Measurements from ENCODE around the gene ATP2C1.
"Not testable (repeated sequence)": the region's sequence is repeated elsewhere in the genome, so short reads cannot be mapped to it uniquely, and the experiment has no call there.

The ATP2C1 gene

GRCh38 chr3:130991126-130991525, 97.2 kb downstream of the ATP2C1 start:
- DNase-seq, result no peak

GRCh38 chr3:130992344-130992743, 98.5 kb downstream of the ATP2C1 start:
- no peak for DNase-seq

GRCh38 chr3:130997289-130997688, 103.4 kb downstream of the ATP2C1 start:
- DNase-seq, result peak; percentile 10

DNA sequence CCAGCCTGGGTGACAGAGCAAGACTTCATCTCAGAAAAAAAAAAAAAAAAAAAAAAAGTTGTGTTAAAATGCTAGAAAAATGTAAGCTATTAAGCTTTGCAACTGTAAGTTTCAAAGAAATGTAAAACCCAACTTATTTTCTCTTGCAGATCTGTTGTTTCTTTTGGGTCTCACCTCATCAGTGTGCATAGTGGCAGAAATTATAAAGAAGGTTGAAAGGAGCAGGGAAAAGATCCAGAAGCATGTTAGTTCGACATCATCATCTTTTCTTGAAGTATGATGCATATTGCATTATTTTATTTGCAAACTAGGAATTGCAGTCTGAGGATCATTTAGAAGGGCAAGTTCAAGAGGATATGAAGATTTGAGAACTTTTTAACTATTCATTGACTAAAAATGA, 107.2 kb downstream of the ATP2C1 start:
- DNase-seq, result no peak

DNA sequence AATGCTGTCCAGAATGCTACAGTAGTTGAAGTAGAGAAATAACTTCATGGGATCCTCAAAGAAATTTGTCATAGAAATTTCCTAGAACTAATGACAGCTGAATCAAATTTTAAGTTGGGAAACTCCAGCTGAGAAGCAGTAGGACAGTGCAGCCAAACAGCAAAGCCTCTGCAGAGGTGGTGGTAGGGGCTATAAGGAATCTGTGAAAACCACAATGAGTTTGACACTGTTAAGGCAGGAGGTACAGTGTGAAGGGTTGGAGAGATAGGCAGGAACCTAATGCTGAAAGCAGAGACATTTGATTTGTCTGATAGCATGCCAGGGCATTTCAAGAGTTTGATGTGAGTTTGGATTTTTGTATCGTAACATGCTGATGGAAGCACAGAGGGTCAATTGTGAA, 110.7 kb downstream of the ATP2C1 start:
- DNase-seq, result no peak

DNA sequence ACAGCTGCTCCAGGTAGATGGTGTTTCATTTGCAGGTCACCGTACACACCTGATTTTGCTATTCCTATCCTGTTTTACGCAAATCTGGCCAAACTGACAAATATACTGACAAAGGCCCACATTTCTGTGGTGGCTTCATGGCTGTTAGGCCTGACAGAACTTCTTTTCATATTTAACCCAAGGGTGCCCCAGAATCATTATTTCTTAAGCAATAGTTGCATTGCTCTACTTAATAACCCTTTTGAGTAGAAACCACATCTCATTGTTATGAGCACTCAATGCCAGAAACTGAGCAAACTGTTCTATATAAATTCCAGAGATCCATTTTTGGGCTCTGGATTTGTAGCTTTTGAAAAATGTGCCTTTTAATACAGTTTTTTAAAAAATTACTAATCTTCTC, 113.4 kb downstream of the ATP2C1 start:
- no peak for DNase-seq

- DNase-seq, result peak; percentile 13
These were observed 113.9 kb downstream of the ATP2C1 start for GRCh38 chr3:131007782-131008181.

DNA sequence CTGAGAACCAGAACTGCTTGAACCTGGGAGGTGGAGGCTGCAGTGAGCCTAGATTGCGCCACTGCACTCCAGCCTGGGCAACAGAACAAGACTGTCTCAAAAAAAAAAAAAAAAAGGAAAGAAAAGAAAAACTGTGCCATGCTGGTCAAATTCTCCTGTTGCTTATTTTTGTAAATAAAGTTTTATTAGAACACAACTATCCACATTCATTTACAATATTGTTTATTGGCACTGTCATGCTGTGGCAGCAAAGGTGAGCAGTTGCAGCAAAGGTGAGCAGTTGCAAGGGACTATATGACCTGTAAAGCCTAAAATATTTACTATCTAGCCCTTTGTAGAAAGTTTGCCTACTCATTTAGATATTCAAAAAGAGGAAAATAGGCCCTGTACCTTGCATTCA, 114.4 kb downstream of the ATP2C1 start:
- no peak for DNase-seq

DNA sequence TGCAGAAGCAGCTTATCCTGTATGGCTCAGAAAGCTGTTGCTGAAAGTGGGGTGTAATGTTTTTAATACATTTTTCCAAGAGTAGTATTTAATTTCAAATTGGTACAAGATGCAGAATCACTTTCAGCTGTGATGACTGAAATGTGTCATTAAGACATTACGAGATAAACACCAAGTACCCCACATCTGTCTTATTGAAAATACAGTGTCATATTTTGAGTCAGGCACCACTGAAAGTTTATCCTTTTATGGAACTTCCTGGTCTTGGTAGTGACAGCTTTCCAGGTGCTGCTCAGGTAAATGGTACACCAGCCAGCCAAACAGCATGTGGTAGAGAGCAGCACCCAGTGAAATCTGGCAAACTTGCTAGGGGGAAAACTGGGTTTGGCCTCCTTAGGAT, 115.8 kb downstream of the ATP2C1 start:
- no peak for DNase-seq

- DNase-seq, result no peak
These were observed 125.1 kb downstream of the ATP2C1 start for GRCh38 chr3:131018970-131019369.

- no peak for DNase-seq
These were observed 126.3 kb downstream of the ATP2C1 start for GRCh38 chr3:131020122-131020693.

DNA sequence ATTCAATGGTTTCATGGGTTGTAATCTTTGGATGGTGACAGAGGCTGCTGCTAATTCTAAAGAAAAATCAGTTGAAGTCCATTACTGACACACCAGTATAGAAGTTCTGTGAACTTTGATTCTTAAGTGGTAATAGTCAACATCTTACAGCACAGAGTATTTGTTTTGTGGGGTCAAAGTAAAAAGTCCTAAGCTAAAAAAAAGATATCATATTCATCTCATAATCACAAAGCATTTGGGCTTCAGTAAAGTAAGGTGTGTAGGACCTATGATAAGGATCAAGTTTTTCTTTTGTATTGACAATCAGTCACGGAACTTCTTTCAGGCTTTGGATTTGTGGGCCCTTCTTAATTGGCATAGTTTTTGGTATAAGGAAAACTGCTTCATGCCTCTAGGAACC, 131.7 kb downstream of the ATP2C1 start:
- no peak for DNase-seq

- peak; percentile 83 for DNase-seq
These were observed 132.7 kb downstream of the ATP2C1 start, which contains the start of the genes ASTE1 and NEK11 for GRCh38 chr3:131026321-131027151. Gene ASTE1, minus strand, starts transcription at chr3:131026825. Its CDS starts 1,519 bp downstream, at chr3:131025306. Gene NEK11, plus strand, starts transcription at chr3:131026877. Its CDS starts 2,832 bp downstream, at chr3:131029709.

DNA sequence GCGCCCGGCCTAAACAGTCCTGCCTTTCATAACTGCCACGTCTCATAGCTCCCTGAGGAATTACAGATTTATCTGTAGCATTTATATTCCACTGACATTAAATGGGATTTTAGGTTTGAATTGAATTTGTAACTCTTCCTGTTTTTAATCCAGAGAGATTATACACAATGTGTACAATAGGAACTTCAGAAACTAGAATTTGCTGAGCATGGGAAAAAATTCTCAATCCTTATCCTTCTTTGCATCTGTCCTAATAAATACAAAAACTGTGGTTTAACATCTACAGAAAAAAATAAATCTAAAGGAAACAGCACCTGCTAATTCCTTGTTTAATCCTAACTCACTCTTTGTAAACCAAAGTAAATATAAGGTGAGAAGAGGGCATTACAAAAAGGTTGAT, 135.0 kb downstream of the ATP2C1 start:
- DNase-seq, result no peak

GRCh38 chr3:131031660-131032059, 137.8 kb downstream of the ATP2C1 start:
- DNase-seq, result no peak

GRCh38 chr3:131033480-131034080, 139.7 kb downstream of the ATP2C1 start:
- DNase-seq, result peak; percentile 38

DNA sequence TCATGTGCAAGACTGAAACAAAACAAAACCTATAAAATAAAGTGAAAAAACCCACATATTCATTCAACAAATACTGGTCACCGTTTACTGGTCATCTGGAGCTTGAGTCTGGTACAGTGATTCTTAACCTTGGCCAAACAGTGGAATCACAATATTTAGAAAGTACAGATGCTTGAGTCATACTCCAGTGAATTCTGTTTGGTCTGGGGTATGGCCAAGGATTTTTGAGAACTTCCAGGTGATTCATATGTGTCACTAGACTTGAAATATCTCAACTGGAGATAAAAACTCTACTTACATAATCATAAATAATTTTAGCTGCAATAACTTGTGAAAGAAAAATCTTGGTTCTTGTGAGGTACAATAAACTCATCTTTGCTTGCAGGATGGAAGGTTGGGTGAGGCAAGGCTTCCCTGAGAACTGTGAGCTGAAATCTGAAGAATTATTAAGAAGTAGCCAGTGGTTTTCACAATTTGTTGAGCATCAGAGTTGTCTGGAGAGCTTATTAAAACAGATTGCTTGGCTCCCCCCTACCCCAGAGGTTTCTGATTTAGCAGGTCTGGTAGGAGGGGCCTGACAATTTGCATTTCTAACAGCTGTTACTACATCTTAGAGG, 142.4 kb downstream of the ATP2C1 start:
- DNase-seq, result peak; percentile 77

GRCh38 chr3:131036986-131037385, 143.1 kb downstream of the ATP2C1 start:
- DNase-seq, result no peak

- no peak for DNase-seq
These were observed 144.4 kb downstream of the ATP2C1 start for GRCh38 chr3:131038326-131038725.

DNA sequence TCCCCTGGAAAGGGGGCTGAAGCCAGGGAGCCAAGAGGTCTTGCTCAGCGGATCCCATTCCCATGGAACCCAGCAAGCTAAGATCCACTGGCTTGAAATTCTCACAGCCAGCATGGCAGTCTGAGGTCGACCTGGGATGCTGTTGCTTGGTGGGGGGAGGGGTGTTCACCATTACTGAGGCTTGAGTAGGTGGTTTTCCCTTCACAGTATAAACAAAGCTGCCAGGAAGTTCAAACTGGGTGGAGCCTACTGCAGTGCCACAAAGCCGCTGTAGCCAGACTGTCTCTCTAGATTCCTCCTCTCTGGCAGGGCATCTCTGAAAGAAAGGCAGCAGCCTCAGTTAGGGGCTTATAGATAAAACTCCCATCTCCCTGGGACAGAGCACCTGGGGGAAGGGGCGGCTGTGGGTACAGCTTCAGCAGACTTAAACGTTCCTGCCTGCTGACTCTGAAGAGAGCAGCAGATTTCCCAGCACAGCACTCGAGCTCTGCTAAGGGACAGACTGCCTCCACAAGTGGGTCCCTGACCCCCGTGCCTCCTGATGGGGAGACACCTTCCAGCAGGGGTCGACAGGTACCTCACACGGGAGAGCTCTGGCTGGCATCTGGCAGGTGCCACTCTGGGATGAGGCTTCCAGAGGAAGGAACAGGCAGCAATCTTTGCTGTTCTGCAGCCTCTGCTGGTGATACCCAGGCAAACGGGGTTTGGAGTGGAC, 148.5 kb downstream of the ATP2C1 start:
- DNase-seq, result not testable (repeated sequence)

- no peak for DNase-seq
These were observed 153.7 kb downstream of the ATP2C1 start for GRCh38 chr3:131047582-131047981.

DNA sequence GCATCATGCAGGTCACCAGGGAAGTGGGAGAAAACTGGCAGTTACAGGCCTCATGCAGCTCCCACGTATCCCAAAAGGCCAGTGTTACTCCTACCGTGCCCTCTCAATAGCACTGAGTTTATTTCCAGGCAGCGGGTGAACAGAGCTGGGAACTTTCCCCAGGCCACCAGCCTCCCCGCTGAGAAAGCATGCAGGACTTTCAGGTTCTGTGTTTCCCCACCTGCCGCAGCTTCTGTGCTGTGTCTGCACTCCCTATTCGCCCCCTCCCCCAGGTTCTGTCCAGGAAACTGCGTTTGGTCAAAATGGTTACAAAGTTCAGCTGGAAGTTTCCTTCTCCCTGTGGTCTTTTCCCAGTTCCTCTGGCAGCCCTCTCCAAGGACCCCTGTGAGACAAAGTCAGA, 154.1 kb downstream of the ATP2C1 start:
- DNase-seq, result no peak

DNA sequence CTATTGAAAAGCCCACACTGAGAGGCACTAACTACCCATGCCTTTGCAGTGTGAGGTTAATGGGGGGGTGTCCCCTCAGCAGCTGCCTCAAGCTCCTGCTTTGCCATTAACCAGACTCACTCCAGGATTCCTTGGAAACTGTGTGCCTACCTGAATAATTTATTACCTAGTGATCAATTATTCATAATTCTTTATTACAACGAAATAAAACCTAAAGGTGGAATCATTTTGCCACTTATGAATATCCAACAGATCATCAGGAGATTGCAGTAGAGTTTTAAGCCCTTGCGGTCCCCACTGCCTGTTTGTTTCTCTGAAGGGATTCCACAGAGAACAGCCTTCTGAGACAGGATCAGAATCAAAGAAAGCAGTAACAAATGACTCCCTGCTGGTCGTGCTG, 156.1 kb downstream of the ATP2C1 start:
- no peak for DNase-seq
